Left hindlimb (tissue), 1 donor: ENCODE data around the gene KLHL29.

Source experiments
- DNase-seq: peaks from one replicate; pipeline ENCODE4 v3.0.0-alpha.2; 2018

The KLHL29 gene

GRCh38 chr2:23688486-23689130 is 303.6 kb downstream of the KLHL29 start:
- DNase-seq, result no peak

DNA sequence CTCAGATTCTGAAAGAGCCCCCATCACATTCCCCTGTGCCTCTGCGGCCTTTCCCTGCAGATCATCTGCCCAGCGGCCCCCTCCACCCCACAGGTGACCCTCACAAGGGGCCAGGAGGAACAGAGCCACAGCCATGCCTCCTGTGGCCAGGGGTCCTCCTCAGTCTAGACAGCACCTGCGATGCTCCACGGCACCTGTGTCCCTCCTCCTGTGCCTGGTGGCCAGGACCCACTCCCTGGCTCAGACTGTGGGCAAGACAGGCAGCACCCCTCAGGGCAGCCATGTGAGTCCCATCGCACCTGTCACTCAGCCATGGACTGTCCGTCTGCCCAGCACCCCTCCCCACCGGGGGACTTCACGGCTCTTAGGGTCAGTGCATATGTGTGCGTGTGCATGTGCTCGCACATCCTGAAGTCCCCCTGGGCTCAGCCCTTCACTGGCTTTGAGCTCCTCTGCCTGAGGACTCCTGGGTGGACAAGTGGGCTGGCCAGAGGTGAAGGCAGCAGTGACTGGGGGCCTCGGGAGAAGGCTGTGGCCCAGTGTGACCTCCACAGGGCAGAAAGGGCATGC is 304.2 kb downstream of the KLHL29 start:
- no peak for DNase-seq

GRCh38 chr2:23689891-23690290 is 304.9 kb downstream of the KLHL29 start:
- no peak for DNase-seq

DNA sequence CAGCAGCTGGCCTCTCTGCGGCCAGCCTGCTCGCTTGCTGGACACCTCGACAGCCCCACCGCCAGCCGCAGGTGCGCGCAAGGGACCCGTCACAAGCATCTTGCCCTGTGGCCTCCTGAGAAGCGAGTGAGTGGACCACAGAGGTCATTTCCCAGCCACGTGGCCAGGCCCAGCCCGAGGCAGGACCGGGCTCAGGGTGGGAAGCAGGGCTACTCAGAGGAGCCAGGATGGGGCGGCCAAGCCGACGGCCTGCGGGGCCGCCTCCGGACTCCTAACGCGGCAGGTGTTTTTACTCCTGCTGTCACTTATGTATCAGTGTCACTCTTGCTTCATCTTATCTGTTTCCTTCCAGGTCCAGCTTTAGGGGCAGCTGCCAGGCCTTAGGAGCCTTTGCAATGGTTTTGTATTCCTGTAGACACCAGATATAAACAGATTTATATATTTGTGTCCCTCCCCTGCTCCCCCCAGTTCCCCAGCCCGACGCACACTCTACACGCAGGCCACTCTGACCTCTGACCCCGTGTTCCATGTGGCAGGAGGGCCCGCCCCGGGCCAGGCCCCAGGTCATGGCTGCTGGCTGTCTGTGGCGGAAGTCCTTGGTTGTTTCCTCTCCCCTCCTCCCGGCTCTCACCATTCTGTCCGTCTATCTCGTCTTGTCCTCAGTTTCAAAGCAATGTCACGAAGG is 305.6 kb downstream of the KLHL29 start:
- no peak for DNase-seq

GRCh38 chr2:23691106-23691470 is 306.1 kb downstream of the KLHL29 start:
- DNase-seq, result no peak

DNA sequence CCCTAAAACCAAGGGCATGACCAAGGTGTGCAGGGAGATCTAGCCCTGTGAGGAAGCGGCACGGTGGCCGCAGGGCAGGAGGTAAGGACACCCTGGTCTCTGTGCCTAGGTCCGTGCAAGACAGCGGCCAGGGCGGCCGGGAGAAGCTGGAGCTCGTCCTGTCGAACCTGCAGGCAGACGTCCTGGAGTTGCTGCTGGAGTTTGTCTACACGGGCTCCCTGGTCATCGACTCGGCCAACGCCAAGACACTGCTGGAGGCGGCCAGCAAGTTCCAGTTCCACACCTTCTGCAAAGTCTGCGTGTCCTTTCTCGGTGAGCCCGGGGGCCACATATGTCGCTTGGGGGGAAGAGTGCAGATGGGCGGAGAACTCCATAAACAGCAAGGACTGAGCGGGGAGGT is 306.6 kb downstream of the KLHL29 start:
- DNase-seq, result no peak

DNA sequence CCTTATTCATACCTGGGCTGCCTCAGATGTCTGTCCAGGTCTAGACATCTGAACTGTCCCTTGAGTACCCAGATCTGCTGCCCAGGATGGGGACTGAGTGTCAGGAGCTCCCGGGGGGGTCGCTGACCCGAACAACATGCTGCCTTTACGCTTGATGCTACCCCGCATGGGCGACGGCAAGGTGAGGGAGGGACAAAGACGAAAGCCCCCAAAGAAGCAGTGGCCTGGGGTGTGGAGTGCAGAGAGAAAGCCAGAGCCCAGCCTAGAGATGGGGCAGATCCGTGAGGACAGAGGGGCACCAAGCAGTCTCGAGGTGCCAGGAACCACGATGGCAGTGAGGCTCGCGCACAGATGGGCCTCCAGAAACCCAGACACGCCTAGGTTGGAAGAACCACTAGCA is 307.3 kb downstream of the KLHL29 start:
- DNase-seq, result no peak

DNA sequence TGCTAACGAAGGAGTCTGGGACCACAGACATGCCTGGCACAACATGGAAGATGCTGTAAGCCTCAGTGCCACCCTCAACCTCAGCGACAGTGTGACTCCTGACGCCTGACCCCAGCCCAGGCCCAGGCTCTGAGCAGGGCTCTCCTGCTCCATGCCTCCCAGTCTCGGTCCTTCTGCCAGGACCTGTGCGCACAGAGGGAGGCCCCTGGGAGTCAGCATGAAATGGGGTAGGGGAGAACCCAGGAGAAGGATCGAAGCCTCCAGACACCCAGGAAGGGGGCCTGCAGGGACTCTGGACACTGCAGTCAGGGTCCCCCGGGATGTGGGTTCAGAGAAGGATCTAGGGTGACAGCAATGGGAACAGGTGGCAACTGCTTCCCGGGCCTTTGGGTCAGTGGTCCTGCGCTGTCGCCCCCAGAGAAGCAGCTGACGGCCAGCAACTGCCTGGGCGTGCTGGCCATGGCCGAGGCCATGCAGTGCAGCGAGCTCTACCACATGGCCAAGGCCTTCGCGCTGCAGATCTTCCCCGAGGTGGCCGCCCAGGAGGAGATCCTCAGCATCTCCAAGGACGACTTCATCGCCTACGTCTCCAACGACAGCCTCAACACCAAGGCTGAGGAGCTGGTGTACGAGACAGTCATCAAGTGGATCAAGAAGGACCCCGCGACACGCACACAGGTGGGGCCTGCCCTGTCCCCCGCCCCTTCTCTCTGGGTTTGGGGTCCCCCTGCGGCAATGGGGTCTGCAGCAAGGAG is 308.0 kb downstream of the KLHL29 start:
- no peak for DNase-seq

GRCh38 chr2:23693606-23693951 is 308.6 kb downstream of the KLHL29 start:
- no peak for DNase-seq

DNA sequence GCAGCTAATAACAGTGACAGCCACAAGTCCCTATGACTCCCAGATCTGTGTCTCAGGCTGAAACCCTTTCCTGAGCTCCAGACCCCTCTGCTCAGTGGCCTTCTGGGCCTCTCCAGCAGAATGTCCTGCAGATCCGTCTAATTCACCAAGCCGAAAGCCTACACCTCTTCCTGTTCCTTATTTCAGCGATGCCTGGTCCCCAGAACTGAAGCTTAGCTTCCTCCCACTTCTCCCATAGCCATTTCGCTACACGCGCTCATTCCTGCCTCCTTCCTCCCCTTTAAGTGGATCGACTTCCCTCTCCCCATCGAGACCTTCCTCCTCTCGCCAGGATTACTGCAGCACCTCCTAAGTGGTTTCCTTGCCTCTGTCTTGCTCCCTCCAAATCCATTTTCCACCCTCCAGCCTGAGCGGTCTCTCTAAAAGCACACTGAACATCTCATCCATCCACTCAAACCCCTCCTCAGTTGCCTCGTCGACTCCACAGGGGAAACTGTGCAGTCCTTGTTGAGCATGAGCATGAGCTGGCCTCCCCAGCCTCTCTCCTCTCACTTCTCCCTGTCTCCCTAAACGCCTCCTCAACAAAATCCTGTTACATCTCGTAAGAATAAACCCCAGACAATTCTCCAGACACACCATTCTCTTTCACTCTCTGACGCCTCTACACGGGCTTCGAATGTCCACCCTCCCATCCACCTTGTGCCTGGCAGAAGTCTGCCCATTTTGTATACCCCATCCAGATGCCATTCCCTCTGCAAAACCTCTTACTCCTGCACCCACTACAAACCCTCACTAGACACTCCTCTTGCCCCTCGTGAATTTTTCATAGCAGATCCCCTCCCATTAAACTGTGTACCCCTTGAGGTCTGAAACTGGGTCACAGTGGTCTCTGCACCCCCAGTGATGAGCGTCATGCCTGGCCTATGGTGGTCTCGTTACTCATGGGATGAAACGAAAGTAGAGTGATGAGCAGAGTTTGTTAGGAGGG is 309.4 kb downstream of the KLHL29 start:
- no peak for DNase-seq

DNA sequence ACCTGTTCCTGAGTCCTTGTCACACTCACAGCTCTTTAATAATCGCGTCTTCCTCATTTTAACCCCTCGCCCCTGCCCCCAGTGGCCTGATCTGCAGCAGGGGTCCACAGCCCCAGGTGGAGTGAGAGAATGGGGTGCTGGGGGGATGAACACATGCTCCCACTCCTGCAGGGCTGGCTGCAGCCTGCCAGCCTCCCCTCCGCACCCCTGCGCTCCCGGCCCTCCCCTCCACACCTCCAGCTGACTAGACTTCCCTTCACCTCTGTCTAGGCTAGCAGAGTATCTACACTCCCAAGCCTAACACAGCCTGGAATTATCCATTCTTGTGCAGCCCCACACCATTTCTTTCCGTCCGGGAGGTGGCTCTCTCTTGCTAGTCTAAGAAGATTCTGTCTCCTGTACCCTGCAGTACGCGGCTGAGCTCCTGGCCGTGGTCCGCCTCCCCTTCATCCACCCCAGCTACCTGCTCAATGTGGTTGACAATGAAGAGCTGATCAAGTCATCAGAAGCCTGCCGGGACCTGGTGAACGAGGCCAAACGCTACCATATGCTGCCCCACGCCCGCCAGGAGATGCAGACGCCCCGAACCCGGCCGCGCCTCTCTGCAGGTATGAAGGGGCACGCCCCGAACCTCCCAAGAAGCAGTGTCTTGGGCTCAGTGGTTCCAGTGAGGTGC is 310.4 kb downstream of the KLHL29 start:
- DNase-seq, result no peak

- no peak for DNase-seq
Observed at GRCh38 chr2:23695890-23696751, 311.1 kb downstream of the KLHL29 start.

DNA sequence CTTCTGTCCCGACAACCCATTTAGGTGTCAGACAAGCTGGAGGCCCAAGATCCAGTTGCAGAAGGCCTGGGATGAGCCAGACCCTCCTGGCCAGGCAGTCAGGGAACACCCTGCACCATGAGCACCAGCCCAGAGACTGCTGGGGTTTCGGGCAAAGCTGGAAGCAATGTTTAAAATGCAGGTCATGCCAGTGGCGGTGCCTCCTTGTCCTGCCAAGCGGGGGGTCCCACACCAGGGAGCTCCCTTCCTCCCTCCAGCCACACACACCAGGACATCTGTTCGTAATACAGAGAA is 311.7 kb downstream of the KLHL29 start:
- DNase-seq, result no peak

GRCh38 chr2:23697256-23698075 is 312.5 kb downstream of the KLHL29 start:
- DNase-seq, result no peak

DNA sequence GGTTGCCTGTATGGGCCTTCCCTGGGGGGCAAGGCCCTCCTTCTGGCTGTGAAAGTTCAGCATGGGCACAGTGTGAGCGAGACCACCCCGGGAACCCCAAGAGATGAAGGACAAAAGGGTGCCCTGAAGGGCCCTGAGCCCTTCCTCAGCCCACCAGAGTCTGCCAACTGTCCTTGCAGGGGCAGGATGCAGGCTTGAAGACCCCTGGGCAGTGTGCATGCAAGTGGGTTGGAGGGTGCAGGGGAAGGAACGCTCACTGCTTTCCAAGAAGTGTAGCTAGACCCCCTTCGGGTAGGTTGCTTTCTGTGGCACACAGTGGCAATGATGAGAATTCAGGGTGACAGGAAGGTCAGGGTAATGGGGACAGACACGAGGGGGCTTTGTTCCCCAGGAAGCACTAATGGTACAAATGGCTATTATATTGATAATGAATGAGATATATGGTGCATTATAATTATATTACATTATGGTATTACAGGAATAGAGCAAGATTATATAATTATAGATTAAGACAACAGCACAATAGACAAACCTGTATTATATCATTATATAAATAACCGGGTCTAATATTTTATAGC is 313.2 kb downstream of the KLHL29 start:
- no peak for DNase-seq

DNA sequence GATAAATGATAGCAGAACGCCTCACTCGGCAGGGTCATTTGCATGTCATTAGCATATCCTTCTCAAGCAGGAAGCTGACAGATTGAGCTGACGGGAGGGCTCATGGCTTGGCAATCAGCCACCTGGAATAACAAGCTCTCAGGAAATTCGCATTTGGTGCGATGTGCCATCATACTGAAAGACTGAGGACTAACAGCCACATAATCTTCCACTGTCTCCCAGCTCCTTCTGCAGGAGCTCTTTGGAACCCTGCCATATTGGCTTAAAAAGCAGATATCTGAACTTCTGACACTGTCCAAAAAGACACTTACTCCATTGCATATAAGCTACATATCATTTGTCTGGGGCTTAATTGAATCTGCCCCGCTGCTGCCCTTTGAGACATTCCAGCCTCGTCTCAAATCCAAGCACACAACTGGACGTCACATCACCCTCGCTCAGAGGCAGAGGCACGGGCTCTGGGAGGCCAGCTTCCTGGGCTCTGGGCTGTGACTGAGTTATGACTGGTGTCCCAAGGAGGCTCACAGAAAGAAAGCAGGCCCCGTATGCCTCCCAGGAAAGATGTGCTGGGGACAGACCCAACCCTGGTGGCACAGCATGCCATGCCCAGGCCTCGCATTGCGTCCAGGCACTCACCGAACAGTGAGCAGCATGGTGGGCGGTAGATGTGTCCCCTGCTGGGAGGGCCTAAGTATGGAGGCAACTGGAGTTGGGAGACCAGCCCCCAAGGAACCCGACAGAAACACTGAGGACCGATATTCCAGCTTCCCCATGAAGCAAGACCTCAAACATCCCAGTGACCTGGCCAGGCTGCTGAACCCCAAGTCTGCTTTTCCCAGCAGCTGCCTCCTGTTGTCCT is 314.0 kb downstream of the KLHL29 start:
- no peak for DNase-seq

- DNase-seq, result no peak
Observed at GRCh38 chr2:23699580-23699925, 314.6 kb downstream of the KLHL29 start.

- DNase-seq, result no peak
Observed at GRCh38 chr2:23700627-23701026, 315.6 kb downstream of the KLHL29 start.

GRCh38 chr2:23703037-23703582 is 318.1 kb downstream of the KLHL29 start:
- DNase-seq, result no peak
